ENCODE data around the gene LHFPL3. TPM values are rescaled to one million over a fixed set of nuclear protein-coding genes. Genes with fewer than 3 reads are reported as not detected.

Gene LHFPL3
- total RNA-seq, 1 experiment from 2014 or later, result not detected

GRCh38 chr7:104642560-104642959 lies 314.2 kb downstream of the LHFPL3 start:
- CTCF ChIA-PET, result interaction anchor here (1.2 to 2.3 kb wide), 4 partner anchors 67 to 276 kb away, joined by 3 to 20 read pairs (median 11); no protein-coding TSS in a partner anchor
- H3K9me3 ChIP-seq (ENCODE audit: control insufficient read depth in 1 of 2, insufficient read depth in 1 of 2, low read depth in 1 of 2, low read length in 2 of 2), result no peaks in the 10 kb centered on the region

More at GRCh38 chr7:104642560-104642959, 314.2 kb downstream of the LHFPL3 start:
- no peak overlapping the region for H3K27ac ChIP-seq (ENCODE audit: low read depth, low read length)
- H3K27me3 ChIP-seq (ENCODE audit: insufficient read depth, low read length), result peaks cover 42% of the 10 kb centered on the region
- no peaks in the 10 kb centered on the region for H3K36me3 ChIP-seq (ENCODE audit: control insufficient read depth in 1 of 2, insufficient read depth in 2 of 2, low read length in 2 of 2)
- ChIA-PET RAD21 (ENCODE audit: low non-redundant PET in 1 of 2, low total read pairs in 2 of 2, uncharacterized antibody in 2 of 2, unreplicated experiment in 2 of 2) (no interaction called here), POLR2A (no interaction called here)
- ATAC-seq (no peak), DNase-seq (ENCODE audit: low read depth, low spot score) (no peak)
- H3K79me2 ChIP-seq (ENCODE audit: insufficient read depth, low read length), result no peaks in the 10 kb centered on the region
- no peaks in the 10 kb centered on the region for H3K4me1 ChIP-seq (ENCODE audit: control insufficient read depth in 1 of 2, insufficient read depth in 2 of 2, low read length in 2 of 2)
- no peak overlapping the region for H3K4me3 ChIP-seq (replicated peaks in 1 of 2; ENCODE audit: low read depth in 1 of 2, low read length in 2 of 2)
- H2AFZ ChIP-seq (ENCODE audit: low read depth, low read length, poor library complexity, severe bottlenecking), result no peak overlapping the region
- H3K9ac ChIP-seq (ENCODE audit: low read length), result no peak overlapping the region
- no peaks in the 10 kb centered on the region for H4K20me1 ChIP-seq (ENCODE audit: insufficient read depth)
- TF ChIP-seq CBX3 (IDR thresholded peaks at IDR 0.05; ENCODE audit: low read depth) (no peak), CTCF (IDR thresholded peaks at IDR 0.05 in 2 of 3, conservative IDR thresholded peaks at IDR 0.05 in 1 of 3; ENCODE audit: borderline replicate concordance in 1 of 3, insufficient read depth in 1 of 3, low read depth in 2 of 3, low read length in 2 of 3) (no peak), TCF7L2 (IDR thresholded peaks at IDR 0.05; ENCODE audit: borderline replicate concordance, extremely low read depth, insufficient read depth, insufficient read length) (no peak), EZH2phosphoT487 (IDR thresholded peaks at IDR 0.05; ENCODE audit: borderline replicate concordance) (no peak), MAX (IDR thresholded peaks at IDR 0.05) (no peak), CEBPB (IDR thresholded peaks at IDR 0.05; ENCODE audit: low read depth) (no peak), EZH2 (IDR thresholded peaks at IDR 0.05) (no peak), EGR1 (IDR thresholded peaks at IDR 0.05; ENCODE audit: low read depth) (no peak), ZNF274 (IDR thresholded peaks at IDR 0.05; ENCODE audit: low read depth, low read length) (no peak), SRF (IDR thresholded peaks at IDR 0.05; ENCODE audit: low read depth) (no peak), YY1 (IDR thresholded peaks at IDR 0.05; ENCODE audit: extremely low read depth, insufficient replicate concordance, low read depth, low read length) (no peak), RAD21 (IDR thresholded peaks at IDR 0.05; ENCODE audit: low read depth) (no peak), REST (IDR thresholded peaks at IDR 0.05; ENCODE audit: low read depth) (no peak), JUND (IDR thresholded peaks at IDR 0.05) (no peak)
- H3K4me2 ChIP-seq (ENCODE audit: low read length), result no peak overlapping the region
- no peaks in the 10 kb centered on the region for H3K9me2 ChIP-seq (ENCODE audit: insufficient read depth)
- BruUV-seq (replicated peaks), result no TSS peak
- intact Hi-C loops (cut with micrococcal nuclease), result loop anchor here (5.0 kb wide), 1 partner anchor 945 kb away; no protein-coding TSS in a partner anchor
